Fibroblast of lung (primary cell): ENCODE measurements around the gene TNK2. TPM values are rescaled to one million over a fixed set of nuclear protein-coding genes. Genes with fewer than 3 reads are reported as not detected.

Source experiments
- DNase-seq, 2 donors: peaks; one replicate each; pipeline versions ENCODE4 v3.0.0 to v3.0.0-alpha.2; 2010; ENCODE audit warnings: low read depth in 2 of 2
- H2AFZ ChIP-seq: 2 replicates; pipeline ENCODE4 v1.5.1; 2012; ENCODE audit warnings: low read length, control low read depth, inconsistent platforms
- H3K27ac ChIP-seq: 2 replicates; pipeline ENCODE4 v1.5.1; 2011; ENCODE audit warnings: low read length, control low read depth; ENCODE audit not compliant: insufficient read depth
- H3K27me3 ChIP-seq: 2 replicates; pipeline ENCODE4 v1.5.1; 2011; ENCODE audit warnings: mild to moderate bottlenecking, low read length; ENCODE audit not compliant: control insufficient read depth, insufficient read depth
- H3K36me3 ChIP-seq: 2 replicates; pipeline ENCODE4 v1.5.1; 2011; ENCODE audit warnings: low read length; ENCODE audit not compliant: control insufficient read depth, insufficient read depth
- H3K4me1 ChIP-seq: 2 replicates; pipeline ENCODE4 v1.5.1; 2011; ENCODE audit warnings: low read length; ENCODE audit not compliant: control insufficient read depth, insufficient read depth; ENCODE audit errors: extremely low read depth
- H3K4me2 ChIP-seq: 2 replicates; pipeline ENCODE4 v1.5.1; 2011; ENCODE audit warnings: low read length, control low read depth; ENCODE audit not compliant: insufficient read depth; ENCODE audit errors: extremely low read depth
- H3K4me3 ChIP-seq, 4 experiments: fragments of 200-600 bp in 1 of 4; sonication (generic) in 1 of 4; replicated peaks in 1 of 4; 2 replicates each; pipeline ENCODE4 v1.5.1; 2011 to 2016; ENCODE audit warnings: low read length in 4 of 4, low read depth in 3 of 4, mild to moderate bottlenecking in 3 of 4, control low read depth in 2 of 4, inconsistent platforms in 1 of 4, mixed read lengths in 1 of 4; ENCODE audit not compliant: insufficient read depth in 1 of 4; ENCODE audit errors: control extremely low read depth in 1 of 4
- H3K79me2 ChIP-seq: 2 replicates; pipeline ENCODE4 v1.5.1; 2012; ENCODE audit warnings: mild to moderate bottlenecking, low read length, inconsistent platforms; ENCODE audit not compliant: control insufficient read depth, insufficient read depth
- H3K9ac ChIP-seq: 2 replicates; pipeline ENCODE4 v1.5.1; 2011; ENCODE audit warnings: mild to moderate bottlenecking, low read length, control low read depth; ENCODE audit not compliant: insufficient read depth
- H3K9me3 ChIP-seq: 2 replicates; pipeline ENCODE4 v1.5.1; 2012; ENCODE audit warnings: low read depth, low read length; ENCODE audit not compliant: control insufficient read depth, insufficient read depth
- H4K20me1 ChIP-seq: 2 replicates; pipeline ENCODE4 v1.5.1; 2011; ENCODE audit warnings: low read length; ENCODE audit not compliant: control insufficient read depth, insufficient read depth; ENCODE audit errors: extremely low read depth
- CTCF ChIP-seq, 2 donors: IDR thresholded peaks in 1 of 2; conservative IDR thresholded peaks in 1 of 2; 1 replicate in 1 of 2; 2 replicates in 1 of 2; pipeline ENCODE4 v1.5.1; 2011 to 2012; ENCODE audit warnings: low read length in 2 of 2, control low read depth in 1 of 2, inconsistent platforms in 1 of 2, low read depth in 1 of 2, mild to moderate bottlenecking in 1 of 2
- EZH2 ChIP-seq: IDR thresholded peaks from 2 replicates; pipeline ENCODE4 v1.5.1; 2012; ENCODE audit warnings: low read length, control low read depth, mild to moderate bottlenecking; ENCODE audit errors: missing control alignments
- polyA plus RNA-seq, 2 donors: library from polyadenylated mRNA; depleted of rRNA in 1 of 2; stranded (reverse) in 1 of 2; unstranded in 1 of 2; fragments of >200 nt; gene quantifications; 2 replicates each; pipeline ENCODE4 v1.2.1, GENCODE V29; 2011 to 2012; ENCODE audit warnings: missing spikeins in 1 of 2
- total RNA-seq: library from RNA; depleted of rRNA; stranded (reverse); fragments of >200 nt; gene quantifications from 2 replicates; pipeline ENCODE4 v1.2.1, GENCODE V29; 2014

Gene TNK2
- total and polyA plus RNA-seq, 2 donors (not counting 1 experiment from before 2014, with no cell fraction given), result 2.5 to 10.7 TPM

GRCh38 chr3:195918176-195918575 is 9.8 kb upstream of the TNK2 start:
- Histone ChIP-seq H3K4me3 (no peak overlapping the region), H2AFZ (no peak overlapping the region), H4K20me1 (no peaks in the 10 kb centered on the region), H3K9me3 (no peaks in the 10 kb centered on the region), H3K4me1 (peaks cover 4% of the 10 kb centered on the region), H3K79me2 (no peaks in the 10 kb centered on the region), H3K27ac (no peak overlapping the region), H3K9ac (no peak overlapping the region), H3K27me3 (peaks cover 5% of the 10 kb centered on the region), H3K4me2 (no peak overlapping the region), H3K36me3 (no peaks in the 10 kb centered on the region)
- TF ChIP-seq EZH2 (no peak), CTCF (conservative IDR thresholded peaks at IDR 0.05 in 1 of 2, IDR thresholded peaks at IDR 0.05 in 1 of 2; ENCODE audit: low read depth in 1 of 2, low read length in 2 of 2) (no peak)
- DNase-seq, result no peak

GRCh38 chr3:195916991-195917390 is 8.6 kb upstream of the TNK2 start:
- no peak overlapping the region for H3K9ac ChIP-seq
- no peak overlapping the region for H3K4me2 ChIP-seq
- peaks cover 5% of the 10 kb centered on the region for H3K27me3 ChIP-seq
- peaks cover 4% of the 10 kb centered on the region for H3K4me1 ChIP-seq
- H3K36me3 ChIP-seq, result no peaks in the 10 kb centered on the region
- DNase-seq, result no peak
- H2AFZ ChIP-seq, result no peak overlapping the region
- no peak overlapping the region for H3K4me3 ChIP-seq
- no peaks in the 10 kb centered on the region for H3K9me3 ChIP-seq
- H3K27ac ChIP-seq, result no peak overlapping the region
- no peak for TF ChIP-seq EZH2
- TF ChIP-seq CTCF (conservative IDR thresholded peaks at IDR 0.05 in 1 of 2, IDR thresholded peaks at IDR 0.05 in 1 of 2; ENCODE audit: low read depth in 1 of 2, low read length in 2 of 2), result no peak
- no peaks in the 10 kb centered on the region for H4K20me1 ChIP-seq
- no peaks in the 10 kb centered on the region for H3K79me2 ChIP-seq

GRCh38 chr3:195916291-195916690 is 7.9 kb upstream of the TNK2 start:
- no peak for TF ChIP-seq EZH2
- TF ChIP-seq CTCF (conservative IDR thresholded peaks at IDR 0.05 in 1 of 2, IDR thresholded peaks at IDR 0.05 in 1 of 2; ENCODE audit: low read depth in 1 of 2, low read length in 2 of 2), result no peak
- no peaks in the 10 kb centered on the region for H3K9me3 ChIP-seq
- no peaks in the 10 kb centered on the region for H3K36me3 ChIP-seq
- no peaks in the 10 kb centered on the region for H3K79me2 ChIP-seq
- DNase-seq, result no peak
- H3K4me3 ChIP-seq, result no peak overlapping the region
- H3K4me2 ChIP-seq, result no peak overlapping the region
- H3K9ac ChIP-seq, result no peak overlapping the region
- H3K27ac ChIP-seq, result no peak overlapping the region
- H3K4me1 ChIP-seq, result peaks cover 4% of the 10 kb centered on the region
- H3K27me3 ChIP-seq, result peaks cover 5% of the 10 kb centered on the region
- no peaks in the 10 kb centered on the region for H4K20me1 ChIP-seq
- no peak overlapping the region for H2AFZ ChIP-seq
